H1 (cell line): Measurements from ENCODE around the gene PRKCZ. TPM values are rescaled to one million over a fixed set of nuclear protein-coding genes. Genes with fewer than 3 reads are reported as not detected.

Experiments
- FOSL1 ChIP-seq: IDR thresholded peaks from 2 replicates; pipeline ENCODE4 v1.6.1; 2011; ENCODE audit warnings: mild to moderate bottlenecking, low read depth, low read length, moderate library complexity; ENCODE audit not compliant: insufficient read depth
- PHF8 ChIP-seq: fragments of 200-600 bp; sonication (generic); conservative IDR thresholded peaks from 2 replicates; pipeline ENCODE4 v1.7.1; 2012; ENCODE audit warnings: low read depth, mild to moderate bottlenecking, inconsistent platforms, low read length, moderate library complexity
- polyA plus RNA-seq, 7 experiments: library from polyadenylated mRNA; depleted of rRNA in 3 of 7; stranded (reverse) in 5 of 7; unstranded in 2 of 7; fragments of >200 nt in 5 of 7; fragments of 200-250 nt in 2 of 7; gene quantifications; 1 replicate in 5 of 7; 2 replicates in 1 of 7; 4 replicates in 1 of 7; pipeline versions ENCODE4 v1.2.1 to v1.2.3, GENCODE V29; 2011 to 2013; ENCODE audit warnings: missing spikeins in 2 of 7, mixed read lengths in 2 of 7
- total RNA-seq: library from RNA; stranded (reverse); fragmentation: NEBNext Ultra II Directional; extraction: Animal tissue kit (Norgen Biotek cat#: 25700); gene quantifications from 2 replicates; pipeline ENCODE4 v1.2.1, GENCODE V29; 2021
- TF ChIP-seq, protein P1 (sequence below): IDR thresholded peaks from 2 replicates; pipeline ENCODE4 v1.6.1; 2012; ENCODE audit warnings: low read length, inconsistent platforms

PRKCZ gene
- total and polyA plus RNA-seq, 2 of the 8 experiments (the other 6 are each of a cell fraction or from before 2014, with no cell fraction given) = 37.4 to 45.1 TPM

DNA sequence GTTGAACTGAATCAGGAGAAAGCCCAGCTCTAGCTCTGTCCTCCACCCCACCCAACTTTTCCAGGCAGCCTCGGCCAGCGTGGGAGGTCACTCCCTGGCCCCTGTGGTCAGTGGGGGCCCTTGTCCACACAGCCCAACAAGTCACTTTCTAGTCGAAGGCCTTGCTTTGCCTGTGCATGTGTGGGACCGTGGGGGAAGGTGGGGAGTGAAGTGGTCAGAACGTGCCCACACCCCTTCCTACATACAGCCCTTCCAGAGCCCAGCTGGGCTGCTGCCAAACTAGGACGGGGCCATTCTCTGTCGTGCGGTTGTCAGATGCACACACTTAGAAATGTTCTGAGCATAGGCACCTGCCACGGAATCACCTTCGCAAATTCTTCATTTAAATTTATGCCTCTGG is 126.4 kb downstream of the PRKCZ start (continued):
- TF ChIP-seq, protein P1, sequence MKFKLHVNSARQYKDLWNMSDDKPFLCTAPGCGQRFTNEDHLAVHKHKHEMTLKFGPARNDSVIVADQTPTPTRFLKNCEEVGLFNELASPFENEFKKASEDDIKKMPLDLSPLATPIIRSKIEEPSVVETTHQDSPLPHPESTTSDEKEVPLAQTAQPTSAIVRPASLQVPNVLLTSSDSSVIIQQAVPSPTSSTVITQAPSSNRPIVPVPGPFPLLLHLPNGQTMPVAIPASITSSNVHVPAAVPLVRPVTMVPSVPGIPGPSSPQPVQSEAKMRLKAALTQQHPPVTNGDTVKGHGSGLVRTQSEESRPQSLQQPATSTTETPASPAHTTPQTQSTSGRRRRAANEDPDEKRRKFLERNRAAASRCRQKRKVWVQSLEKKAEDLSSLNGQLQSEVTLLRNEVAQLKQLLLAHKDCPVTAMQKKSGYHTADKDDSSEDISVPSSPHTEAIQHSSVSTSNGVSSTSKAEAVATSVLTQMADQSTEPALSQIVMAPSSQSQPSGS = no peak
- TF ChIP-seq FOSL1 (no peak), PHF8 (no peak)
- TF ChIP-seq, all 59 proteins: peak for 0
